Left lung (tissue), 10 donors: ENCODE measurements around the gene MYH14. TPM values are rescaled to one million over a fixed set of nuclear protein-coding genes. Genes with fewer than 3 reads are reported as not detected.
A peak's percentile ranks its signal among the peaks of the same experiment; 100 is the strongest.

Experiments
- ATAC-seq: fragments of 200-7000 bp; cut with Tn5 transposase; one replicate; pipeline ENCODE4 v1.9.1; 2020; ENCODE audit warnings: moderate library complexity
- DNase-seq, 4 donors: peaks; one replicate each; pipeline ENCODE4 v3.0.0-alpha.2; 2013 to 2020
- H3K27ac ChIP-seq, 2 donors: fragments of 200-600 bp; sonication (generic) in 1 of 2; one replicate each; pipeline versions ENCODE4 v1.5.0 to v1.8.0; 2020 to 2021
- H3K27me3 ChIP-seq, 2 donors: fragments of 200-600 bp; sonication (generic) in 1 of 2; one replicate each; pipeline versions ENCODE4 v1.5.0 to v1.8.0; 2020 to 2021
- H3K36me3 ChIP-seq, 2 donors: fragments of 200-600 bp; sonication (generic) in 1 of 2; one replicate each; pipeline versions ENCODE4 v1.5.0 to v1.8.0; 2020 to 2021
- H3K4me1 ChIP-seq, 2 donors: fragments of 200-600 bp; one replicate each; pipeline ENCODE4 v1.8.0; 2021
- H3K4me3 ChIP-seq, 2 donors: fragments of 200-600 bp; sonication (generic) in 1 of 2; one replicate each; pipeline versions ENCODE4 v1.5.0 to v1.8.0; 2020 to 2021; ENCODE audit warnings: mild to moderate bottlenecking in 1 of 2
- H3K9me3 ChIP-seq, 2 donors: fragments of 200-600 bp; sonication (generic) in 1 of 2; one replicate each; pipeline versions ENCODE4 v1.5.0 to v1.8.0; 2020 to 2021
- intact Hi-C, 2 donors: fragments of 100-400 bp; cut with DNase I; formaldehyde crosslinking; loops; one replicate each; pipeline versions ENCODE4 v1.11.2 to v1.14.2; 2022
- polyA plus RNA-seq, 6 donors: library from polyadenylated mRNA; unstranded; fragments of 120-200 nt; gene quantifications; one replicate each; pipeline ENCODE4 v1.2.1, GENCODE V29; 2013; ENCODE audit not compliant: insufficient read length in 6 of 6
- total RNA-seq, 2 donors: library from RNA; stranded (reverse); fragmentation: NEBNext Ultra II Directional; extraction: Animal tissue kit (Norgen Biotek cat#: 25700); gene quantifications; one replicate each; pipeline ENCODE4 v1.2.1, GENCODE V29; 2021
- TF ChIP-seq, protein P1 (sequence below), 2 donors: fragments of 200-600 bp; sonication (generic) in 1 of 2; IDR thresholded peaks; one replicate each; pipeline versions ENCODE4 v1.5.0 to v1.8.0; 2021; ENCODE audit warnings: antibody characterized with exemption in 2 of 2
- donor health status: DM: no; HTN: yes; CAD: no.
- donor health status: DM: no; HTN: no; CAD: no.

MYH14 gene
- total and polyA plus RNA-seq, 8 donors: 46.0 to 195 (median 55.6) TPM

DNA sequence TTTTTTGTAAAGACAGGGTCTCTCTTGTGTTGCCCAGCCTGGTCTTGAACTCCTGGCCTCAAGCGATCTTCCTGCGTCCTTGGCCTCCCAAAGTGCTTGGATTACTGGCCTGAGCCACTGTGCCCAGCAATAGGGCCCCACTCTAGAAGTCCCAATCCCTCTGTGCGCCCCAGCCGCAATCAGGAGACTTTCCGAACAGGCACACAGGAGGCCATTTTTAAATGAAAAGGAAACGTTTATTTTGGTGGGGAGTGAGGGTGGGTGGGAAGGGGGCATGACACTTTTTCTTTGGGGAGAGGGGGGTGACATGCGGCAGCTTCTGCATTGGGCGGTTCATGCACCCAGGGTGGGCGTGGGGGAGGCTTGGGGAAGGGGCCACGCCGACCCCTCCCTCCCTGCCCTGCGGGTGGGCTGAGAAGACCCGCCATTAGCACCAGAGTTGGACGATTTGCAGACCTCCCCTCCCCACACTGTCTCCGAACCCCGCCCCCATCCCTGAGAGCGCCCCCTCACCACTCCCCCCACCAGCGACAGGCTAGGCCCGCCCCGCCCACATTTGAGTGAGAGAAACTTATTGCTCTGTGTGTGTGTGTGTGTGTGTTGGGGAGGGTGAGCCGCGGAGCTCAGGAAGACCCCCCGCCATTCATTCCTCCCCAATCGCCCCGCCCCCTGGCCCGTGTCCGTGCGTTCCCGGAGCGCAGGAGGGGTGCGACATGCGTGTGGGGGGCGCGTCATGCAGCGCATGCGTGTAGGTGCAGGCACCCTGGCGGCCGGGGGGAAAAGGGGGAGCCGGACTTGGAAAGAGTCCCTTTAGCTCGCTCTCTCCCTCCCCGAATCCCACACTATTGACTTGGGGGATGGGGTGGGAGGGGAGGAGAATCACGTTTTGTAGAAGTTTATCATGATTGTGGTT lies 108.6 kb downstream of the MYH14 start:
- H3K4me1 ChIP-seq: no peaks in the 10 kb centered on the region
- peaks cover 0 to 17% of the 10 kb centered on the region in 2 donors for H3K36me3 ChIP-seq
- intact Hi-C loops: no loop called here
- peak; percentile 20 for ATAC-seq
- TF ChIP-seq, protein P1, sequence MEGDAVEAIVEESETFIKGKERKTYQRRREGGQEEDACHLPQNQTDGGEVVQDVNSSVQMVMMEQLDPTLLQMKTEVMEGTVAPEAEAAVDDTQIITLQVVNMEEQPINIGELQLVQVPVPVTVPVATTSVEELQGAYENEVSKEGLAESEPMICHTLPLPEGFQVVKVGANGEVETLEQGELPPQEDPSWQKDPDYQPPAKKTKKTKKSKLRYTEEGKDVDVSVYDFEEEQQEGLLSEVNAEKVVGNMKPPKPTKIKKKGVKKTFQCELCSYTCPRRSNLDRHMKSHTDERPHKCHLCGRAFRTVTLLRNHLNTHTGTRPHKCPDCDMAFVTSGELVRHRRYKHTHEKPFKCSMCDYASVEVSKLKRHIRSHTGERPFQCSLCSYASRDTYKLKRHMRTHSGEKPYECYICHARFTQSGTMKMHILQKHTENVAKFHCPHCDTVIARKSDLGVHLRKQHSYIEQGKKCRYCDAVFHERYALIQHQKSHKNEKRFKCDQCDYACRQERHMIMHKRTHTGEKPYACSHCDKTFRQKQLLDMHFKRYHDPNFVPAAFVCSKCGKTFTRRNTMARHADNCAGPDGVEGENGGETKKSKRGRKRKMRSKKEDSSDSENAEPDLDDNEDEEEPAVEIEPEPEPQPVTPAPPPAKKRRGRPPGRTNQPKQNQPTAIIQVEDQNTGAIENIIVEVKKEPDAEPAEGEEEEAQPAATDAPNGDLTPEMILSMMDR (IDR thresholded peaks at IDR 0.05): no peak
- H3K4me3 ChIP-seq: no peak overlapping the region
- DNase-seq: peak in 2 of 4 donors; percentile 68 to 80
- H3K27ac ChIP-seq: no peak overlapping the region
- H3K27me3 ChIP-seq: peaks cover 32 to 75% of the 10 kb centered on the region in 2 donors
- H3K9me3 ChIP-seq: no peaks in the 10 kb centered on the region

DNA sequence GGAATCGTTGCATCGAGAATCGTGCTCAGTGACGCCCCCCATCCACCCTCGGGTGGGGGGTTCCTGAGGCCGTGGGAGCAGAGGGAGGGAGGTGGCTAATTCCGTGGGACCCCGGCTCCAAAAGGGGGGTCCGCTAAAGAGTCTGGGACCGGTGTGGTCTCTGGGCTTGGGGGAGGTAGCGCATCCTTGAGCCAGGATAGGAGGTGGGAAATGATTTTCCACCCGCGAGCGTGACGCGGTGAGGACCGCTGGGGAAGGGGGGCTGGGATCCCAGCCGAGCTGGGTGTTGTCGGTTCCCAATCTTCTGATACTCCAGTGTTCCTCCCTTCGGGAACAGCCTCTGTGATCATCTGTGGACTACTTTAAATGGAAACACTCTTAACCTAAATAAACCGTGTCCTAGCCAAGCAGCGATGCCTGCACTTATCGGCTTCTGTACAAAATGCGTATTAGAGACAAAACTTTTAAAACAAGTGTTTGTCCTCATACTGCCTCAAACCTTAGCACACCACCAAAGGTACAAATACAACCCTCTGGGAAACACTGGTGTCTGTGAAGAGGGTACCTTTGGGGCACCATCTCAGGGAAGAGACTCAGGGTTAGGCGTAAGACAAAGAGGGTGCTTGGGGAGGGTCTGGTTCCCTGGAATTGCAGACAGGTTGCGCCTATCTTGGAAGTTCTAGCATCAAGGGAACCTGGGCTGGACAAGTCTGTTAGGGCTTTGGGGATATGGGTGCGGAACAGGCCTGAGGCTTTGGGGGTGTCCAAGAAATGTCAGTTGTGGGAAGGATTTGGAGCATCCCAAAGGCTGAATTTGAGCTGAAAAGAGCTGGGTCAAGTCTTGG lies 109.8 kb downstream of the MYH14 start:
- H3K27me3 ChIP-seq: peaks cover 32 to 80% of the 10 kb centered on the region in 2 donors
- peaks cover 0 to 11% of the 10 kb centered on the region in 2 donors for H3K36me3 ChIP-seq
- no peak overlapping the region for H3K27ac ChIP-seq
- peak; percentile 2 for ATAC-seq
- H3K4me1 ChIP-seq: no peaks in the 10 kb centered on the region
- TF ChIP-seq, protein P1 (IDR thresholded peaks at IDR 0.05): no peak
- intact Hi-C loops: no loop called here
- H3K9me3 ChIP-seq: no peaks in the 10 kb centered on the region
- no peak overlapping the region for H3K4me3 ChIP-seq
- DNase-seq: peak in 1 of 4 donors; percentile 39

DNA sequence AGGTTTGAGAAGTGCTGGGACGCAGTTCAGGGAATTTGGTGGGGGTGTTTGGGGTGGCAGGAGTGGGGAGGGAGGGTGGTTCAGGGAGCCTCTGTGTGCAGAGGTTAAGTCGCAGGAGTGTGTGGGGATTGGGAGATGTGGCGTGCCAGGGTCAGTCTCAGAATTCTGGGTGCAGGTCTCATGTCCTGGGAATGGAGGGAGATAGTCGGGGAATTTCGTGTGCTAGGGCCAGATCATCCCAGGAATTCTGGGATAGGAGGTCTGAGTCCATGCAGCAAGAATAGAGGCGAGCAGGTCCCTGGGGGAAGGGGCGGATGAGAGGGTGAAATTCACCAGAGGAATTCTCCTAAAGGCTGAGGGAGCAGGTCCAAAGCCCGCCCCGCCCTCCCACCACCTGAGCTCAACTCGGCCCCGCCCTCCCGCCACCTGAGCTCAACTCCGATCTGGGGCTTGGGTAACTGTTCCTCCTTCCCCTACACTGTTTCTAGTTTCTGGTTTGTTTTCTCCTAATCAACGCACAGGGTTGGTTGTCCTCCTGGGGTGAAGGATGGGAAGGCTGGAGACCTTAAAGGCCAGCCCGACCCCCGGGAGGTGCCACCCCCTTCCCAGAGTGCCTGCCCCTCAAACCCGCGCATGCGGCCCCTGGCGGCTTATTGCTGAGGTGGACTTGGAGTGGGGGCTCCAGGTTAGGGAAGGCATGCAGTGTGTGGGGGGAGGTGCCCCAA lies 110.6 kb downstream of the MYH14 start:
- peak in 1 of 4 donors; percentile 58 for DNase-seq
- peaks cover 32 to 81% of the 10 kb centered on the region in 2 donors for H3K27me3 ChIP-seq
- no peaks in the 10 kb centered on the region for H3K4me1 ChIP-seq
- H3K27ac ChIP-seq: no peak overlapping the region
- peaks cover 0 to 6% of the 10 kb centered on the region in 2 donors for H3K36me3 ChIP-seq
- no peak overlapping the region for H3K4me3 ChIP-seq
- TF ChIP-seq, protein P1 (IDR thresholded peaks at IDR 0.05): no peak
- ATAC-seq: peak; percentile 60
- intact Hi-C loops: no loop called here
- H3K9me3 ChIP-seq: no peaks in the 10 kb centered on the region

DNA sequence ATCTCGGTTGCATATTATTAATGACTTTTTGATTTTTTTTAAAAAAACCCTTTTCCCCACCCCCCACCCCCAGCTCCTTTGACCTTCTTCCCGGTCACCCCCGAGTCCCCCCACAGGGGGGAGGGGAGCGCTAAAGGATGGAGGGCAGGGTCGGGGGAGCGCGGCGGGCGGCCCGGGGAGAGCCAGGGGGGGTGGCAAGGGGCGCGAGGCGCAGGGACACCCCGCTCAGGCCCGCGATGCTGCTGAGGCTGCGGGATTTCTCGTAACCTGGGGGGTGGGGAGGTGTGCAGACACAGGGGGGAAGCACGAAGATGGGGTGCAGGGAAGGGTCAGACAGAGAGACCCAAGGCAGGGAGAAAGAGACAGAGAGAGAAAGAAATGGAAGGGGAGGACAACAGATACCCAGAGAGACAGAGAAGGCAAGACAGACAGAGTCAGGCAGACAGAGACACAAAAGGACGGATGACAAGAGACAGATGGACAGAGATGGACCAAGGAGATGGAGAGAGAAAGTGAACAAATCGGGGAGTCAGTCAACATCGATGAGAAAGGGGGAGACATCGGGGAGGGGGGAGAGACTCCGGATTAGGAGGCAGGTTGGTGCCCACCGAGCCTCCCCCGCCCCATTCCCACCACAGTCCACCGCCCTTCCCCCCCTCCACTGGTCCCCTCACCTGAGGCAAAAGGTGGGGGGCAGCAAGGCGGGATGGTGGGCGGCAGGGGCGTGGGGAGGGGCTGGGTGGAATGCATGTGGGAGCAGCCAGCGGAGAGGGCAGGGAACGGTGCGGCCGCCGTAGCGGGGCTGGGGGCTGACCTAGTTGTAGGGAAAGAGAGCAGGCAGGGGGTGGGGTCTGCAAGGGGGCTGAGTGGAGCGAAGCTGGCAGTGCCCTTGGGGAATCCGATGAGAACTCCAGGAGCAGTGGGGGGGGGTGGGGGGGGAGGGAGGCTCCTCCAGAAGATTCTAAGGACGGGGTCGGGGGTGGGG lies 111.6 kb downstream of the MYH14 start:
- intact Hi-C loops: no loop called here
- ATAC-seq (no peak), DNase-seq (peak in 1 of 4 donors; percentile 71)
- no peak overlapping the region for H3K27ac ChIP-seq
- peaks cover 32 to 79% of the 10 kb centered on the region in 2 donors for H3K27me3 ChIP-seq
- H3K9me3 ChIP-seq: no peaks in the 10 kb centered on the region
- no peaks in the 10 kb centered on the region for H3K4me1 ChIP-seq
- no peaks in the 10 kb centered on the region for H3K36me3 ChIP-seq
- TF ChIP-seq, protein P1 (IDR thresholded peaks at IDR 0.05): no peak
- no peak overlapping the region for H3K4me3 ChIP-seq
